ENCODE measurements around the gene CCDC90B.
A peak's percentile ranks its signal among the peaks of the same experiment; 100 is the strongest.
"Not testable (repeated sequence)": the region's sequence is repeated elsewhere in the genome, so short reads cannot be mapped to it uniquely, and the experiment has no call there.

The CCDC90B gene

DNA sequence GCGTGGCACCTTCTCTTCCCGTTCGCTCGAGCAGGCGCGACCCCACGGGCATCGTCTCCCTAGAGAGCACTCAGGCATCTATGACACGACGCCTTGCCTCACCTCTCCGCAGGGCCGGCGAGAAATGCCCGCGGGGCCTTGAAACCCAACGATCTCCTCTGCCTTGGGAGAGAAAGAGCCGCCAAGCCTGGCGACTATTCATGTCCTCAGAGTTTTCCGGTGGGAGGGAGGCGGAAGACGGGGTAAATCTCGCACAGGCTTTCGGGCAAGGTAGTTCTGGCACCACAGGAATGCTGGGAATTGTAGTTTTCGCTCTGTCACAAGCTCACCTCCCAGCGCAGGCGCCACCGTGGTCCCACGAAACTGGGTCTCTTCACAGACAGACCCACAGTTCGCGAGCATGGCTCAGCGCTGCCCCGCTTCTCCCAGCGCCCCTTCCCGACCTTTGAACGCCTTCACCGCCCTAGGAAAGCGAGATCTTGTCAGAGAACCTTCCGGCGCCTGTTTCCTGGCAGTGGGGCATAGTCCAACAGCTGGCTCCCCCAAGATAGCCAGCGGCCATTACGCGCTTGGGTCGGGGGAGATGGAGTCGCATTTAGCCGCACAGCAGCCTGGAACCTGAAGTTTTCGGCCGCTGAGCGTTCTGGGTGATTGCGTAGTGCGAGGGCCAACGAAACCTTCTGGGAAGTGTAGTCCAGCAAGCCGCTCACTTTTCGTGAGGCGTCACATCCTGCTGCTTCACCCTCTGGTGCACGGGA, at the start of gene CCDC90B:
Gene CCDC90B (minus strand): TSS at position 597 of the 758 bp plus-strand sequence. CDS start 395 bp downstream, at position 202.
- DNase-seq = peak; percentile 84 to 91 (median 87)

DNA sequence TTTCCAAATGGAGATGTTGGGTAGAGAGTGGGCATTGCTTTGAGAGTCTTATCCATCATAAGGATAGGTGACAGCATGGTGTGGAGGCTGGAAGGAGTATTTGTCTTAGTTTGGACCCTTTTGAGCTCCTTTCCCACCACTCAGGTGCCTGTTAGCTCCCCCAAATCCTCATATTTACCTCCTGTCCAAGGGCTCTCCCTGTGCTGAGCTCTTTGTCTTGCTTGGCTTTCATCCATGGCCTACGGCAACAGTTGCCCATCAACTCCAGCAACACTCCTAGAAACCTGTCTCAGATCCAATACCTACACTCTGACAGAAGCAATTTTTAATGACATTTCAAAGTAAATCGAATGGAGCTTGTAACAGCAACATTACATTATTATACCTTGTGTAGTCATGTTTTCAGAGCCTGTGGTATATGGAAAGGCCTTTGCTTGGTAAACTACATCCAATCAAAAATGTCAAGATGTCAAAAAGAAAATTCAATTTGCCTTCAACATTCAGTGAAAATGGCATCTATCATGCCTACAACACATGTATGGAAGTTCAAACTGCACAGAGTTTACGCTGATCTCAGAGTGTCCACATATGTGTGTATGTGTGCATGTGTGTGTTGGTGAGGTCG, 49.4 kb upstream of the CCDC90B start:
- no peak for DNase-seq

- DNase-seq = no peak
These were observed 44.1 kb upstream of the CCDC90B start for GRCh38 chr11:83330303-83330702.

DNA sequence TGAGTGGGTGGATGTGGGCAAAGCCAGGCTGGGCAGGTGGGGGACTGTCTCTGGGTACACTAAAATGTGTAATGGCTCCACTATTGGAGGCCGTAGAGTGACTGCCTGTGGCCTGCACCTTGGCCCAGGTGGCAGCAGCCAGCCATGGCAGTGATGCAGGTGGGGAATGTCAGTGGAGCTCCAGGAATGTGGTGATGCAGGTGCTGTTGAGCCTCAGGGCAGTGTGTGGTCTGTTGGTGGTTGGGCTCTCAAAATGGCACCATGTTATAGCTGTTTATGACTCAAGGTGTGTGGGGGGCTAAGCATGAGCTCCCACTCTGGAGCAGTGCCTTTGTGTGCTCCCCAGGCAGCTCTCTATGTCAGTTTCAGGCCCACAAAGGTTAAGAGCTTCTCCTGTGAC, 40.2 kb upstream of the CCDC90B start:
- DNase-seq = no peak

GRCh38 chr11:83319346-83319745, 33.2 kb upstream of the CCDC90B start:
- no peak for DNase-seq

- DNase-seq = no peak
These were observed 32.8 kb upstream of the CCDC90B start for GRCh38 chr11:83318931-83319330.

- DNase-seq = no peak
These were observed 31.9 kb upstream of the CCDC90B start for GRCh38 chr11:83317757-83318690.

- DNase-seq = not testable (repeated sequence)
These were observed 30.7 kb upstream of the CCDC90B start for GRCh38 chr11:83316897-83317268.

GRCh38 chr11:83316143-83316896, 30.2 kb upstream of the CCDC90B start:
- not testable (repeated sequence) for DNase-seq

DNA sequence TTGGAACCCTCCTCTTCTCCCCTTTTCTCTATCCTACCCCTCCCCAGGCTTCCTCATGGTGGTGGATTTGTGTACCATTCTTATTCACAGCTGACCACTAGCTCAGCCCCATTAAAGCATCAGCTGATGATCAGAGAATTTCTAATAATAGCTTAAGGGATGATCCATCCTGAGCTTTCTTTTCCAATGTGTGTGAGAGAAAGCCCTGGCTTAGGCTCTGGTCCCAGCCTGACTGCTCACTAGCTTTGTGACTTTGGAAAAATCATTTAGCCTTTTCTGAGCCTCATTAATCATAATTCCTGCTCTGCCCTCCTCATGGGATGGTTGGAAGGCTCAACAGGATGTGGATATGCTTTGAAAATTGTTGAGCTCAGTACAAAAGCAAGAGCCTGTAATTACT, 26.3 kb upstream of the CCDC90B start:
- no peak for DNase-seq

GRCh38 chr11:83311701-83312100, 25.5 kb upstream of the CCDC90B start:
- DNase-seq = no peak

DNA sequence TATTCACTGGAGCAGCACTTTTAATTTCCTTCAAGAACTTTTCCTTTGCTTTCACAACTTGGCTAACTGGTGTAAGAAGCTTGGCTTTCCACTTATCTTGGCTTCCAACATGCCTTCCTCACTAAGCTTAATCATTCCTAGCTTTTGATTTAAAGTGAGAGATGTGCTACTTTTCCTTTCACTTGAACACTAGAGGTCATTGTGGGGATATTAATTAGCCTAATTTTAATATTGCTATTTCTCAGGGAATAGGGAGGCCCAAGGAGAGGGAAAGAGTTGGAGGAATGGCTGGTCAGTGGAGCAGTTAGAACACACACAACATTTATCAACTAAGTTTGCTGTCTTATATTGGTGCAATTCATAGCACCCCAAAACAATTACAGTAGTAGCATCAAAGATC, 24.6 kb upstream of the CCDC90B start:
- DNase-seq = no peak

- DNase-seq = not testable (repeated sequence)
These were observed 22.4 kb upstream of the CCDC90B start for GRCh38 chr11:83308536-83308935.

DNA sequence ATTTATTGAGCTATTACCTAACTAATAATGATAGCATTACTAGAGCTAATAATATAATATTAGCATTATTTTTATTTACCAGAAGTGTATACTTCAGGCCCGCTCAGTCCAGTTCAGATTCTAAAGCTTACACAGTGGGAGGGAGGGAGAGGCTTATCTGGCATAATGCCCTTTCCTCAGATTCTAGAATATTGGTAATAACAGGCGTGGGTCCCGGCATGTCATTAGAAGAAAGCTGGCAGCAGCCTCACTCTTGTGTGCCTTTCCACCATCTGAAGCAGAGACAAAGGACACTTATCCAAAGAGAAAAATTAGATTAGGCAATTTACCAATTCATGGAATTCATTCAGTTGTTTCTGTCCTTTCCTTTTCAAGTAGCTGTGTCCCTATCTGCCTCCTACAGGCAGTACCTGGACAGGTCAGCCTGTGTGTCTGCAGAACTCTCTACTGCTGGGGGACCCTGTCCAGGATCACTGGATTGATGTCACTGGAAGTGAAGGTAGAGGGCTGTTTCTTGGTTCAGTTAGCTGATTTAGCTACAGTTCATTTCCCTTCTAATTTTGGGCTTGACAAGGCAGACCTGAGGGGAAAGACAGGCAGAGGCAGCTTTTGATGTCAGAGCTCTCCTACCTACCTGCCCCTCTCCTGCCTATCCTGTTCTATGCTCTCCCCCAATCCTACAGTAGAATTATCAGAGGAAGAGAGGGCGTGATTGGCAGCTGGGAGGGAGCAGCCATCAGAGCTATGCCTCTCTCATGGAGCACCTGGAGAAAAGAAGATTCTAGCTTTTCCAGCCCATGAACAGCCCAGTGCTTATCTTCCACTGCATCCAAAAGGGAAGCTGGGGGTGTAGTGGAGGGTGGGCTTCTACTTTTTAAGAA, 20.3 kb upstream of the CCDC90B start:
- no peak for DNase-seq

GRCh38 chr11:83303316-83303715, 17.1 kb upstream of the CCDC90B start:
- no peak for DNase-seq

DNA sequence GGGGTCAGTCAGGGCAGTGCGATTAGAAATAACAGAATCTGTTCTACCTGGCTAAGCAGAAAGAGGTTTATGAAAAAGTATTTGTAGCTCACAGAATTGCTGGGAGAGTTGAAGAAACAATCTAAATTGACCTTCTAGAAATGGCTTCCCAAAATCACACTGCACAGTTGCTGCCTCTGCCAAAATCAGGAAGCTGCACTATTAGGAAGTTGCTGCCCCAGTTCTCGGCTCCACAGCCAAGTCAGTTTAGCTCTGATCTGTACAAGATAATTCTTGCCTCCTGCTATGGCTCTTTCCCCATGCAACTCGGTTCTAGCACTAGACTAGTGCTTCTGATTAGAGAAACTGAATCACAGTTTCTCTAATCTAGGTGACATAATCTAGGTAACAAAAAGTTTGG, 16.0 kb upstream of the CCDC90B start:
- DNase-seq = no peak

GRCh38 chr11:83299681-83300080, 13.5 kb upstream of the CCDC90B start:
- DNase-seq = no peak

DNA sequence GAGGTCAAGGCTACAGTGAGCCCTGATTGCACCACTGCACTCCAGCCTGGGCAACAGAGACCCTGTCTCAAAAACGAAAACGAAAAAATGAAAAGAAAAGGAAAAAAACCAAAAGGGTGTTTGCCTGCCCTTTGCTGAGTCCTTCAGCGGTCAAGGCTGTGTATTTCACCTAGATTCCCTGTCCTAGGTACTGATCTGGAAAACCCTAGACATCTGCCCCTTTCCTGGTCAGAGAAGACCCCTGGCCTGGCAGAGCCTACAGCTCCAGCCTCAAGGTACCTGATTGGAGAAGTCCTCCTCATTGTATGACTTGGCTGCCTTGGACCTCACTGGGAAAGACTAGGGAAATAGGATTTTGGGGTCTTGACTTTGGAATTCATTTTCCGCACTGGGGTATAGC, 8.0 kb upstream of the CCDC90B start:
- no peak for DNase-seq

DNA sequence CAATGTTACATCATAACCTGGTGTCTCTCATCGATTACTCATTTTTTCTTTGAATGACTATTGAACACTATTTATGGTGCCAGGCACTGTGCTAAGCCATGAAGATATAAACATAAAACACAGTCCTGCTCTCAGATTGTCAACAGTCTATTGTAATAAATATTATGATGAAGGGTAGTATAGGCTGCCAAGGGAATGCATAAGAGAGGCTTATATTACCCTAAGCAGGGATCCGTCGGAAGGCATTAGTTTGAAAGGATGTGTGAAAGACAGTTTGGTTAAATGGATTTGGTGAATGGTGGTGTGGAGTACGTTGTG, 7.2 kb upstream of the CCDC90B start:
- DNase-seq = no peak

- DNase-seq = no peak
These were observed 6.7 kb upstream of the CCDC90B start for GRCh38 chr11:83292709-83293456.

- no peak for DNase-seq
These were observed 1.5 kb upstream of the CCDC90B start for GRCh38 chr11:83287631-83288030.

All from activated naive CD4-positive, alpha-beta T cell (primary cell).